ENCODE results near the gene XRCC2.
A peak's percentile ranks its signal among the peaks of the same experiment; 100 is the strongest.
"Not testable (repeated sequence)": the region's sequence is repeated elsewhere in the genome, so short reads cannot be mapped to it uniquely, and the experiment has no call there.

XRCC2 gene

DNA sequence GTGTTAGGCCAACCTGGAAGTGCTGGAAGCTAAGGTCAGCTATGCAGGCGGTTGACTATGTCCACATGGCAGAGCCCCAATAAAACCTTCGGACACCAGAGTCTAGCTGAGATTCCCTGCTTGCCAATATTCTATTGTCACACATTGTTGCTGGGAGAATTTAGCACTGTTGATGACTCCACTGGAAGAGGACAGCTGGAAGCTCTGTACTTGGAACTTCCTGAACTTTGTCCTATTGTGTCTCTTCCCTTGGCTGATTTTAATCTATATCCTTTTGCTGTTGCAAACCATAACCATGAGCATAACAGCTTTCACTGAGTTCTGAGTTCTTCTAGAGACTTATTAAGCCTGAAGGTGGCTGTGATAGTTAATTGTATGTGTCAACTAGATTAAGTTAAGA is 12.0 kb downstream of the XRCC2 start:
- no peak for DNase-seq

DNA sequence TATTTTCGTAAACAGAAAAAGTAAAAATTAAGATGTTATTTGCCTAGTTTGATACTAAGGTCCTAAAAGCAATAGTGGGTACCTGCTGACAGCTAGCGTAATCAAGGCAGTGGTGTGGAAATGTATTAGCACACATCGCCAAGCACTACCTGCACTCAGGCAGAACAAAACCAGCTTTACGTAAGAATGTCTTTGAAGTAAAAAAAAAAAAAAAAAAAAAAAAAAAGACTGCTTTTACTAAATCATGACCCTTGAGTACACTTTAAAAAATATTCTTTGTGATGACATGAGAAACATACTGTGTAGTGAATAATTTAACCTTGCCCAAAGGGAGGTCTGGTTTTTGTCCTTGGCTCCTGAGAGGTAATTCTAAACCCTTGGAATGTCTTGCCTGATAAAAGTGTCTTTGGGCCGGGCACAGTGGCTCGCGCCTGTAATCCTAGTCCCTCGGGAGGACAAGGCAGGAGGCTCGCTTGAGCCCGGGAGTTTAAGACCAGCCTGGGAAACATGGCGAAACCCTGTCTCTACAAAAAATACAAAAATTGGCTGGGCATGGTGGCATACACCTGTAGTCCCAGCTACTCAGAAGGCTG is 12.7 kb downstream of the XRCC2 start:
- no peak for DNase-seq

DNA sequence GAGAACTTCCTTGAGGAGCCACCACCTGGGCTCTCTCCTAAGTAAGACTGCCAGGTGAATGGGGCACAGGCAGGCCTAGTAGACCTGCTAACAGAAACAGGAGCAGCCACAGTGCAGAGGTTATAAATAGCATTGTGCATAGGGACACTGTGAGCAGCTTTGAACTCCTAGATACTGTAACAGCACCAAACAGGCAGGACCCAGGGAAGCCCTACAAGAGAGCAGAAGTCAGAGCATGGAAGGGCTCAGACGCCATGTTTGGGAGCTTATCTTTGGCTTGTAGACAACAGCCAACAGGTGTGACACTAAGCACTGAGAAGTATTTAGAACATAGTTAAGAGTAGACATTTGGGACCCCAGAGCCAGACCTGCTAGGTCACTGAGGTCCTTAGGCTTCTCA is 14.5 kb downstream of the XRCC2 start:
- DNase-seq = no peak

DNA sequence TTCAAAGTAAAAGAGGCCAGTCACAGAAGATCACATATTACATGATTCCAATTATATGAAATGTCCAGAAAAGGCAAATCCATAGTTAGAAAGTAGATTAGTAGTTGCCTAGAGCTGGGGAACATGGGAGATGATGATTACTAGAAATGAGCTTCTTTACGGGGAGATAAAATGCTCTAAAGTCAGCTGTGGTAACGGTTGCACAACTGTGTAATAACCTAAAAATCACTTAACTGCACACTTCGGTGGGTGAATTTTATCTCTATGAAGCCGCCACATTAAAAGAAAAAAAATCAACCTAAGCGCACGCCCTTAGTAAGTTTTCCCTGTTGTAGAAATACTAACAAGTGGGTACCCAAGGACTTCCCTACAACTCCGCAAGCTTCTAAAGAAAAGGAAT is 15.9 kb downstream of the XRCC2 start:
- DNase-seq = peak; percentile 46

DNA sequence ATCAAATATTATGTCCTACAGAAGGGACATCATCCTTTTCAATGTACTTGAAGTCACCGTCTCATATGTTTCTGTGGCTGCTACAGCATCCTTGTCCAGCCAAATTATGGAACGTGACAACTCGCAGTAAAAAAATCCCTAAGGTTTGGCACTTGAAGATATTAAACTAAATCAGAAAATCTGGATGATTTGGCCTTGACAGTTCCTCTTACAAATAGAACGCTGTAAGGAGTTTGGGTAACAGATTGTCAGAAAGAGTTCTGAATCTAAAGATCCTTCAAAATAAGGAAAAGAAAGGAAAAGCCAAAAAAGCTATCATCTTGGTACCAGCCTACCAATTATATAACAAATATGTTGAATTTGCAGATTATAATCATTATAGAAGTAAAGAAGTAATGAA is 21.0 kb downstream of the XRCC2 start:
- no peak for DNase-seq

DNA sequence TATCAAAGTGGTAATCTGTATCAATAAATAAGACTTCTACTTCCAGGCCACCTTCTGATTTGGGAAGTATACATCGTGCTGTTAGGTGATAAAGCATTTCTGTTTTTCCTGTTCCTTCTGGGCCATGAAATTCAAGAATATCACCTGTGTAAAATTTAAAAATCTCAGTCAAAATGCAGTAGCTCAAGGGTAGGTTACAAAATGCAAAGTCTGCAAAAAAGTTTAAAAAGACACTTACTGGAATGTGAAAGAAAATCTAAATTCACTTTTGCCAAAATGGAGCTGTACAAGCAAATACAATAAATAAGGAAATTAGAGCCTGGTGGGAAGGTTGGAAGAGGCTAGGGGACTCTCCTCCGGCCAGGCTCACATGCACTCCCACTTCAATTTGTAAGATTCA is 26.7 kb downstream of the XRCC2 start:
- DNase-seq = no peak

DNA sequence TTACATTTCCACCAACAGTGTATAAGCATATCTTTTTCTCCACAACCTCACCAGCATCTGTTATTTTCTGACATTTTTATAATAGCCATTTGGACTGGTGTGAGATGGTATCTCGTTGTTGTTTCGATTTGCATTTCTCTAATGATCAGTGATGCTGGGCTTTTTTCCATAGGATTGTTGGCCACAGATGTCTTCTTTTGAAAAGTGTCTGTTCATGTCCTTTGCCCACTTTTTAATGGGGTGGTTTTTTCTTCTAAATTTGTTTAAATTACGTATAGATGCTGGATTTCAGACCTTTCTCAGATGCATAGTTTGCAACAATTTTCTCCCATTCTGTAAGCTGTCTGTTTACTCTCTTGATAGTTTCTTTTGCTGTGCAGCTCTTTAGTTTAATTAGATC is 28.9 kb downstream of the XRCC2 start:
- no peak for DNase-seq

DNA sequence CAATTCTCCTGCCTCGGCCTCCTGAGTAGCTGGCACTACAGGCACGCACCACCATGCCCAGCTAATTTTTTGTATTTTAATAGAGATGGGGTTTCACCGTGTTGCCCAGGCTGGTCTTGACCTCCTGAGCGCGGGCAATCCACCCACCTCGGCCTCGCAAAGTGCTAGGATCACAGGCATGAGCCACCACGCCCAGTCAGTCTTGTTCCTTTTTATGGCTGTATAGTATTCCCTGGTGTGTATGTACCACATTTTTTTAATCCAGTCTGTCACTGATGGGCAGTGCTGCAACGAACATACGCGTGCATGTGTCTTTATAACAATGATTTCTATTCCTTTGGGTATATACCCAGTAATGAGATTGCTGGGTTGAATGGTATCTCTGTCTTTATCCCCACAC is 29.4 kb downstream of the XRCC2 start:
- not testable (repeated sequence) for DNase-seq

DNA sequence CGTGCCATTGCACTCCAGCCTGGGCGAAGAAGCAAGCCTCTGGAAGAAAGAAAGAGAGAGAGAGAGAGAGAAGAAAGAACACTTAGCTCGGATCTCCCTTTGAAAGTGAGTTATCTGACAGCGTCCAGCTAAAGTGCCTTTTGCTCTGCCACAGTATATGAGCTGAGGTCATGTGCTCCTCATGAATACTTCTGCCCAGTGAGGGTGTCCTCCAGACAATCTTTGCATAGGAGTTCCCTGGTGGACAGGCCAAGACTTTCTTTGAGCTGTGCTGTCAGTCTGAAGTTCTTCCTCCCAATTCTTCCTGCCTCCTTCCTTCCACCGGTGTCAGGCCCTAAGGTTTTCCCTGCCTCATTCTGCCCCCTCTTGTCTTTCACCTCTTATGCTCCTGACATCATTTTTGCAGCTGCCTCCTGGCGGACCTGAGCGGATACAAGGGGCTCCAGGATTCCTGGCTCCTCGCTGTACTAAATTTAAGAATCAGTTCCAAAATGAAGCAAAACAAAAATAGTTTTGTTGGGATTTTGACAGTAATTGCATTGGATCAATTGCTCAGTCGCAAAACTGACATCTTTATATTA is 31.9 kb downstream of the XRCC2 start:
- no peak for DNase-seq

DNA sequence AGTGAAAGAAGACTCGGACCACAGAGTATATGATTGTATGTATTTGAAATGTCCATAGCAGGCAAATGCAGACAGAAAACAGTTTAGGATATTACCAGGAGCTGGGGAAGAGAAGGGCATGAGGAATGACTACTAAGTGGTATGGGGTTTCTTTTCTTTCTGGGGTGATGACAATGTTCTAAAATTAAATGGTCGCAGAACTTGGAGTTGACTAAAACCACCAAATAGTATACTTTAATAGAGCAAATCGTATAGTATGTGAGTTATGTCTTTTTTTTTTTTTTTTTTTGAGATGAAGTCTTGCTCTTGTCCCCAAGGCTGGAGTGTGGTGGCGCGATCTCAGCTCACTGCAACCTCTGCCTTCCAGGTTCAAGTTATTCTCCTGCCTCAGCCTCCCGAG is 34.6 kb downstream of the XRCC2 start:
- DNase-seq = no peak

DNA sequence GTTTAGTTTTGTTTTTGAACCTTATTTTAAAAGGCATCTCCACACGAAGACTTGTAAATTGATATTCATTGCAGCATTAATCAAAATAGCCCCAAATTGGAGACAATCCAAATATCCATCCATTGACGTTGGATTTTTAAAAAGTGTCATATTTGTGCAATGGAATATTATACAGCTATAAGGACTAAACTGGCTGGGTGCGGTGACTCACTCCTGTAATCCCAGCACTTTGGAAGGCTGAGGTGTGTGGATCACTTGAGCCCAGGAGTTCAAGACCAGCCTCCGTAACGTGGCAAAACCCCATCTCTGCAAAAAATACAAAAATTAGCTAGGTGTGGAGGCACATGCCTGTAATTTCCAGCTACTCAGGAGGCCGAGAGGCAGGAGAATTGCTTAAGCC is 35.1 kb downstream of the XRCC2 start:
- DNase-seq = no peak

DNA sequence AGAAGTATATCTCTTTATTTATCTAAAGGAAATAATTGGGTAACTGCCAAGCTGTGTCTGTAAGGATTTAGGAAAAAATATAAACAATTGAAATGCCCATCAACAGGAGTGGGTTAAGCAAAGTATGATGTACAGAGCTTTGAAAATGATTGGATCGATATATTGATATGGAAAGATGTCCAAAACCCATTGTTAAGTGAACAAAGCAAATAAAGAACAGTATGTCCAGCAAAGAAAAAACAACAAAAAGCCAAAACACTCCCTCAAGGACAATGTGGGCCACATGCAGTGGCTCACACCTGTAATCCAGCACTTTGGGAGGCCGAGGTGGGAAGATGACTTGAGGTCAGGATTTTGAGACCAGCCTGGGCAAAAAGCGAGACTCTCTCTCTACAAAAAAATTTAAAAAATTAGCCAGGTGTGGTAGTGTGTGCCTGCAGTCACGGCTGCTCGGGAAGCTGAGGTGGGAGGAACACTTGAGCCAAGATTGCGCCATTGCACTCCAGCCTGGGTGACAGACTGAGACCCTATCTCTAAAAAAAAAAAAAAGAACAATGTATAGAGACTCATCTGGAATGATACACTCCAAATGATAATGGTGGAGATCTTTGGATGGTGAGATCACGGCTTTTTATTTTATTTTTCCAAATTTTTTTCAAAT is 37.9 kb downstream of the XRCC2 start:
- no peak for DNase-seq

DNA sequence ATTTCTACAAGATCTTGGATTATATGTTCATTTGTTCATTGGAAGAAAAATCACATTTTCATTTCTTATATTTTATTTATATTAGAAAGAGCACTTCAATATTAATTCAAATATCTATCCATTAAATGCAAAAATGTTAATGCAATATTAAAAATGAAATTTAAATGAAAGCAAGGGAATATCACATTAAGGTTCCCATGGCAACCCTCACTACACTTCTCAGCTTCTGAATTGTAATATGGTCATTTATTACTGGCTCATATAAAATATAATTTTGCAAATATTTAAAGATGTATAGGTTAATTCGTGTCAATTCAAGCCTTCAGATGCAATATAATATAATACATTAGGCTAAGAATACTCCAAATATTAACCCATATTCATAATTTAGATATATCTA is 38.8 kb downstream of the XRCC2 start:
- DNase-seq = no peak

DNA sequence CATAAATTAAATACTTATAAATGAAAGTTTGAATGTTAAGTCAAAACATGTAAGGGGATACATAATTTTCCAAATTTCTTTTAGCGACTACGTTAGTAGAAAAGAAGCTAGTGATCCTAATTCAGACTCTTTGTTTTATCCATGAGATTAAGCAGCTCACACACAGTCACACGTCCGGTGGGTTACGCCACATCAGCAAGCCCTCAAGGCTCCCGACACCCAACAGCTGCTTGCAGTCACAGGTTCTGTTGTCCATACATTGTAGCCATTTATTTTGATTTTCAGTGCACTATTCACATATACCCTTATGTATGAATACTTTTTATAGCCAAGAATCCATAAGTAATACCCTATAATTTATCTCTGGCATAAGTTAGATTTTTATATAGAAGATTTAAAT is 39.5 kb downstream of the XRCC2 start:
- DNase-seq = no peak

DNA sequence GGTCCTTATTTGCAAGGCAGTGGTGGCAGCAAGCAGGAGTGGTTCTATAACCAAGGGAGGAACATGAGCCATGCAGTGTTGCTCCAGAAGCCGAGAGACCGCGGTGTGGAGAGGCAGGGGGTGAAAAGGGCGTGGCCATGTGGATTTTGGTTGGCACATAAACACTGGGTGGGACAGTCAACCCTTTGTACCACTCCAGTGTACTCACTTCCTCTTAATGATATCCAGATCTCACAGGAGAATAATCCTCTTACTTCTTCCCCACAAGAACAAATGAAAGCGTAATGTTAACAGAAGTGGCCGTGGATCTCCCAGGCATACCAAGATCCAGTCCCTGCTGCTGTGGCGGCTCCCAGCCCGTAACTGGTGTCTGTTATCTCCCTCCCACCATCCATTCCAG is 42.4 kb downstream of the XRCC2 start:
- DNase-seq = no peak

DNA sequence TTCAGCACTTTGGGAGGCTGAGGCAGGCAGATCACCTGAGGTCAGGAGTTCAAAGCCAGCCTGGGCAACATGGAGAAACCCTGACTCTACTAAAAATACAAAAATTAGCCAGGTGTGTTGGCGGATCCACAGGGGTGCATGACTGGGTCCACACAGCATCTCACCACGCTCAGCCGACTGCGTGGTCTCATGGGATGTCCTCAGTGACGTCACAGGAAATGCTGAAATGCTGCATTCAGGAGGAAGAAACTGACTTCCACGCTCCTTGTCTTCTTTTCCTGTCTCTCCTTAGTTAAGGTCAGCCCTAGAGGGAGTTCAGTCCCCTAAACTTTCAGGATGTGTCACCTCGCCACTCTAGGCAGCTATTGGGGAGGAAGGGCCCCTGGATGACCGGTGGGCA is 42.9 kb downstream of the XRCC2 start:
- DNase-seq = no peak

DNA sequence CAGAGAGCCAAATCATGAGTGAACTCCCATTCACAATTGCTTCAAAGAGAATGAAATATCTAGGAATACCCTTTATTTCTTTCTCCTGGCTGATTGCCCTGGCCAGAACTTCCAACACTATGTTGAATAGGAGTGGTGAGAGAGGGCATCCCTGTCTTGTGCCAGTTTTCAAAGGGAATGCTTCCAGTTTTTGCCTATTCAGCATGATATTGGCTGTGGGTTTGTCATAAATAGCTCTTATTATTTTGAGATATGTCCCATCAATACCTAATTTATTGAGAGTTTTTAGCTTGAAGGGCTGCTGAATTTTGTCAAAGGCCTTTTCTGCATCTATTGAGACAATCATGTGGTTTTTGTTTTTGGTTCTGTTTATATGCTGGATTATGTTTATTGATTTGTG is 47.2 kb downstream of the XRCC2 start:
- DNase-seq = not testable (repeated sequence)

DNA sequence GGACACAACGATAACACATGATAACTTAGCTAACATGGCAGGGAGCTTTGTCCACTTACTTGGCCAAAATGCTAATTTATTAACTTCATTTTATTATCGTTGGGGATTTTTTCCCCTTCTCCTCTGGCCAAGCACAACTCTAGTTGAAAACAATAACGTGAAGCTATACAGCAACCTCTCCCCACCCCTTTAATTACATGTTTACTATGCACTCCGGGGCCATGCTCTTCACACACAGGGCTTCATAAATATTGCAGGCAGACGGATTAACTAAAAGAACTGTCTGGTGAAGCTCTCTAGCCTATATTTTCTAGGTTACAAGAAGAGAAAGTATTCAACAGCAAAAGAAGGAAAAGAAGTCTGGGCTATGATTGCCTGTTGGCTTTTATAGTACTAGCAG is 51.7 kb downstream of the XRCC2 start:
- no peak for DNase-seq

DNA sequence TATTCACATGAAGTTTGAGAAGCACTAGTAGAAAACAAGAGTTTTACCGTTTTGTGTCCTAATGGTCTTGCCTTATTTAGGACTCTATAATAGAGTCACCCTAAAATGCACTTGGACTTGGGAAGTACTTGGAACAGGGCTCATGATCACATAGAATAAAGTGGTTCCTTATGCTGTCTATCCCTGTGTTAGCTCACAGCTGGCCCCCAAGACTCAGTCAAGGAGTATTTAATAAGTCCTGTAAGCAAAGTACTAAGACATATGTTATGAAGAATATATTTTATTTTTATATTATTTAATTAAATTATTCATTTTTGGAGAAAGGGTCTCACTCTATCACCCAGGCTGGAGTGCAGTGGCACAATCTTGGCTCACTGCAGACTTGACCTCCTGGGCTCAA is 54.5 kb downstream of the XRCC2 start:
- no peak for DNase-seq

DNA sequence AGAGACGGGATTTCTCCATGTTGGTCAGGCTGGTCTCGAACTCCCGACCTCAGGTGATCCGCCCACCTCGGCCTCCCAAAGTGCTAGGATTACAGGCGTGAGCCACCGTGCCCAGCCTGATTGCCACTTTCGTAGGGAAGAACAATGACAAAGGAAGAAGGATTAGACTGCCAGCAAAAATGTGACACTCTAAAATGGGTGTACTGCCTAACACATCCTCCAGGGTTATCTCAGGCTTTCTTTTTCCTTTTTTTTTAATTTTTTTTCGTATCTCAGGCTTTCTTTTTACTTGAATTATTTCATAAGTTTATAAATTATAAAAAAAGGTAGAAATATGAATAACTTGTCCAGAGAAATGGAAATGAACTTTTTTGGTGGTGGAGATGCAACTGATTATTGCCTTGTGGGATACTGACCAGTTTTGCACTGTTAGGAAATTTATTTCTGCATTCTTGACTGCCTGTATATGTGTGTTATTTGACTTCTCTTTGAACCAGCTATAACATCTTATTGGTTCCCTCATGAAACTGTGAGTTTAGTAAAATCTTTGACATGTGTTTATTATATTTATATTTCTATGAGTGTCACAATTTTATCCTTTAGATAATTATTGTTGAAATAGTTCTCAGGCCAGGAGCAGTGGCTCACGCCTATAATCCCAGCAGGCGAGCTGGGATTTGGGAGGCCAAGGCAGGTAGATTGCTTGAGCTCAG is 56.8 kb downstream of the XRCC2 start:
- no peak for DNase-seq

DNA sequence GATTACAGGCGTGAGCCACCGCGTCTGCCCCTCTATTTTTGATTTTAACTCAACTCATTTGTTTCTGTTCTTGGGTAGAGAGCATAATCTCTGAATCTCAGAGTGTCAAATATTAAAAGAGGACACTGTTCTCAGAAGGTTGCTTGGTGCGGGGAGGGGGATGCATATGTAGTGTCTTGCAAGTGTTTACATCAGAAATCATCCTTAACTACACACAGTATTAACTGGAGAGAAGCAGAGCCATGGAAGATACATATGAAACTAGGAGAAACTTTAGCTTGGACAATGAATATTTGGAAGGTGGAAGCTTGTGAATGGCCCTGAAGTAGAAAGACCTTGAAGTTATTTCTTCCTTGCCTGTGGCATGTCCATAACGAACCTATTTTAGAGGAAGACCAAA is 57.5 kb downstream of the XRCC2 start:
- DNase-seq = no peak

DNA sequence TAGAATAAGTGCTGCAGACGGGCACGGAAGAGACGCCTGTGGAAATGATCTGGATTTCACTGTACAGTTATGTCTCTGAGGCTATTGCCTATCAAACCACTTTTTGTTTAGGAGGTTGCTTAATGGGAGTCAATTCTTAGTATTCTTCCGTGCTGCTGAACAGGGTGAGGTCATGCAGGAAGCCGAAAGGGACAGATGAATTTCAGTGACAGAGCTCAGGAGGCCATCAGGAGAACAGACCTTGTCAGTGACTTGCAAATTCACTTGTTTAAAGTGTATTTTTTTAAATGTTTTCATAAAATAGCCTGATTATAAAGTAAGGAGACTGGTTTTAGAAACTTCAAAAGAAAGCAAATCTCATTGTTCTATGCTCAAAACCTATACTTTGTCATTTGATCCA is 58.9 kb downstream of the XRCC2 start:
- no peak for DNase-seq

DNA sequence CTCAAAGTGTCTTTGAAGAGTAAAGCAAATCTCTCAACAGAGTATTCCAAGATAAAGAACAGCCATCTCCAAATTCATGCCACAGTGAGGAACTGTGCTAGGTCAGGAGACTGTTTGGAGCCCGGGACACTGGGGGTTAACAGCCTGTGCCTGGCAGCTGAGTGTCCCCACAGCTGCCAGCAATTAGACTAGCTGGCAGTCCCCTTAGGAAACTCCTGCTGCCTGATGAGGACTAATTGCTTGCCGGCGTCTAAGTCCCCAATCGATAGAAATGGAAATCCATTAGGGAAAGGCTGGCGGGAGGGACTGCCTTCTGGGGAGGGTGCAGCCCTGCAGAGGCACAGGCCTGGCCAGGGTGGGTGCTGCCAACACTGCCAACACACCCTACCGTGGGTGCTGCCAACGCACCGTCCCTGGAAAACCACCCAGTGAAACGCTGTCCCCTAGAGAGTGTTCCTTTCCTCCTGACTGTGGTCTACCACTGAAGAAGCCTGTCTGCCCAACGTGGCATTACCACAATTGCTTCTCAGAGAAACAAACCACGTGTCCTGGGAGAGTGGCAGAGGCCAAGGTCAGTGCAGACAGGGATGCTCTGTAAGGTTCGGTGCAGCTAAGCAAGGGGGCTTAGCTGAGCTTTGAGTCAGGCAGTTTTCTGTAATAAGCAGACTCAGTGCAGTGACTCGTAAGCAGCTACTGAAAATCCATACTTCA is 60.8 kb downstream of the XRCC2 start:
- DNase-seq = no peak

DNA sequence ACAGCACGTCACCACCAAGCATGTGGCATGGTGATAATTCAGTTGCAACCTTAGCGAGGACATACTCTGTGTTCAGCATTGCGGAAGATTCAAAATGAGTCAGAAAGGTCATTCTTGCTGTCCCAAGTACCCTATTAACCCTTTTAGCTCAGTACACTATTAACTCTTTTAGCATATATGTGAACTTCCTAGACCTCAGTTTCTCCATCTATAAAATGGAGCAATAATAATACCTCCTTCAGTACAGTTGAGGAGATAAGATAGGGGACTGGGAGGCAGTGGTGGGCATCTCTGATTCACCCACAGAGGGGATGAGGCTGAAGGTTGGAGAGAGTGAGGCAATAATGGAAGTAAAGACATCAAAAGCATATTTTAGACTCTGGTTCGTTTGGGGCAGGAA is 67.3 kb downstream of the XRCC2 start:
- no peak for DNase-seq

Data from hematopoietic multipotent progenitor cell treated with erythropoietin and hydrocortisone succinate and interleukin-3 and kit ligand, for 8 days (in vitro differentiated cells).